GM23338 (cell line): Measurements from ENCODE around the gene AHDC1.
"Not testable (repeated sequence)": the region's sequence is repeated elsewhere in the genome, so short reads cannot be mapped to it uniquely, and the experiment has no call there.

Experiments
- CREB1 ChIP-seq: fragments of 250-450 bp; sonication (Bioruptor Pico); IDR thresholded peaks from 2 replicates; pipeline ENCODE4 v1.5.0; 2020; ENCODE audit warnings: low read depth, mild to moderate bottlenecking, moderate library complexity
- EZH2 ChIP-seq: fragments of 200-600 bp; sonication (generic); IDR thresholded peaks from one replicate; pipeline ENCODE4 v1.8.0; 2017; ENCODE audit warnings: antibody characterized with exemption, mild to moderate bottlenecking, low read depth; ENCODE audit not compliant: unreplicated experiment
- EZH2phosphoT487 ChIP-seq: fragments of 200-600 bp; sonication (generic); IDR thresholded peaks from one replicate; pipeline ENCODE4 v1.8.1; 2018; ENCODE audit warnings: antibody characterized with exemption; ENCODE audit not compliant: unreplicated experiment
- JUNB ChIP-seq: IDR thresholded peaks from one replicate; pipeline ENCODE4 v1.6.1; 2016; ENCODE audit warnings: antibody characterized with exemption; ENCODE audit not compliant: unreplicated experiment
- POLR2AphosphoS5 ChIP-seq: IDR thresholded peaks from 2 replicates; pipeline ENCODE4 v1.6.1; 2016; ENCODE audit warnings: antibody characterized with exemption, low read depth
- ZNF114 ChIP-seq: fragments of 250-450 bp; sonication (Bioruptor Pico); IDR thresholded peaks from 2 replicates; pipeline ENCODE4 v1.5.0; 2020; ENCODE audit warnings: mild to moderate bottlenecking, moderate library complexity
- ZNF331 ChIP-seq: fragments of 250-450 bp; sonication (Bioruptor Pico); IDR thresholded peaks from 2 replicates; pipeline ENCODE4 v1.5.0; 2020; ENCODE audit warnings: low read depth, mild to moderate bottlenecking, moderate library complexity
- TF ChIP-seq, protein P1 (sequence below), 2 experiments: fragments of 200-600 bp in 1 of 2; sonication (generic) in 1 of 2; conservative IDR thresholded peaks; 2 replicates each; pipeline versions ENCODE4 v1.5.1 to v1.6.1; 2016 to 2017; ENCODE audit warnings: antibody characterized with exemption in 2 of 2, low read depth in 2 of 2, mild to moderate bottlenecking in 2 of 2, moderate library complexity in 1 of 2
- TF ChIP-seq, protein P2 (sequence below): IDR thresholded peaks from 2 replicates; pipeline ENCODE4 v1.6.1; 2016; ENCODE audit warnings: antibody characterized with exemption
- TF ChIP-seq, protein P3 (sequence below): IDR thresholded peaks from one replicate; pipeline ENCODE4 v1.6.1; 2018; ENCODE audit warnings: antibody characterized with exemption; ENCODE audit not compliant: unreplicated experiment

DNA sequence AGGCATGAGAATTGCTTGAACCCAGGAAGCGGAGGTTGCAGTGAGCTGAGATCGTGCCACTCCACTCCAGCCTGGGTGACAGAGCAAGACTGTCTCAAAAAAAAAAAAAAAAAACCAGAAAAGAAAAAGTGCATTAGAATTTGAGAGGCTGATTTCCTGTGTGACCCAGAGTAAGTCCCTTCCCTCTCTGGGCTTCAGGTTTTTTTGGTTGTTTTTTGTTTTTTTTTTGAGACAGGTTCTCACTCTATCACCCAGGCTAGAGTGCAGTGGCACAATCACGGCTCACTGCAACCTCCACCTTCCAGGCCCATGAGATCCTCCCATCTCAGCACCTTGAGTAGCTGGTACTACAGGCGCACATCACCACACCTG lies 65.7 kb downstream of the AHDC1 start:
- not testable (repeated sequence) for TF ChIP-seq POLR2AphosphoS5; CREB1 (CRISPR knock-in tag); ZNF114 (CRISPR knock-in tag); EZH2; JUNB; ZNF331 (CRISPR knock-in tag); EZH2phosphoT487
- TF ChIP-seq, protein P1, sequence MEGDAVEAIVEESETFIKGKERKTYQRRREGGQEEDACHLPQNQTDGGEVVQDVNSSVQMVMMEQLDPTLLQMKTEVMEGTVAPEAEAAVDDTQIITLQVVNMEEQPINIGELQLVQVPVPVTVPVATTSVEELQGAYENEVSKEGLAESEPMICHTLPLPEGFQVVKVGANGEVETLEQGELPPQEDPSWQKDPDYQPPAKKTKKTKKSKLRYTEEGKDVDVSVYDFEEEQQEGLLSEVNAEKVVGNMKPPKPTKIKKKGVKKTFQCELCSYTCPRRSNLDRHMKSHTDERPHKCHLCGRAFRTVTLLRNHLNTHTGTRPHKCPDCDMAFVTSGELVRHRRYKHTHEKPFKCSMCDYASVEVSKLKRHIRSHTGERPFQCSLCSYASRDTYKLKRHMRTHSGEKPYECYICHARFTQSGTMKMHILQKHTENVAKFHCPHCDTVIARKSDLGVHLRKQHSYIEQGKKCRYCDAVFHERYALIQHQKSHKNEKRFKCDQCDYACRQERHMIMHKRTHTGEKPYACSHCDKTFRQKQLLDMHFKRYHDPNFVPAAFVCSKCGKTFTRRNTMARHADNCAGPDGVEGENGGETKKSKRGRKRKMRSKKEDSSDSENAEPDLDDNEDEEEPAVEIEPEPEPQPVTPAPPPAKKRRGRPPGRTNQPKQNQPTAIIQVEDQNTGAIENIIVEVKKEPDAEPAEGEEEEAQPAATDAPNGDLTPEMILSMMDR (conservative IDR thresholded peaks at IDR 0.05; ENCODE audit: low read depth in 2 of 2), result not testable (repeated sequence)
- TF ChIP-seq, protein P2, sequence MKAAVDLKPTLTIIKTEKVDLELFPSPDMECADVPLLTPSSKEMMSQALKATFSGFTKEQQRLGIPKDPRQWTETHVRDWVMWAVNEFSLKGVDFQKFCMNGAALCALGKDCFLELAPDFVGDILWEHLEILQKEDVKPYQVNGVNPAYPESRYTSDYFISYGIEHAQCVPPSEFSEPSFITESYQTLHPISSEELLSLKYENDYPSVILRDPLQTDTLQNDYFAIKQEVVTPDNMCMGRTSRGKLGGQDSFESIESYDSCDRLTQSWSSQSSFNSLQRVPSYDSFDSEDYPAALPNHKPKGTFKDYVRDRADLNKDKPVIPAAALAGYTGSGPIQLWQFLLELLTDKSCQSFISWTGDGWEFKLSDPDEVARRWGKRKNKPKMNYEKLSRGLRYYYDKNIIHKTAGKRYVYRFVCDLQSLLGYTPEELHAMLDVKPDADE, result not testable (repeated sequence)
- TF ChIP-seq, protein P3, sequence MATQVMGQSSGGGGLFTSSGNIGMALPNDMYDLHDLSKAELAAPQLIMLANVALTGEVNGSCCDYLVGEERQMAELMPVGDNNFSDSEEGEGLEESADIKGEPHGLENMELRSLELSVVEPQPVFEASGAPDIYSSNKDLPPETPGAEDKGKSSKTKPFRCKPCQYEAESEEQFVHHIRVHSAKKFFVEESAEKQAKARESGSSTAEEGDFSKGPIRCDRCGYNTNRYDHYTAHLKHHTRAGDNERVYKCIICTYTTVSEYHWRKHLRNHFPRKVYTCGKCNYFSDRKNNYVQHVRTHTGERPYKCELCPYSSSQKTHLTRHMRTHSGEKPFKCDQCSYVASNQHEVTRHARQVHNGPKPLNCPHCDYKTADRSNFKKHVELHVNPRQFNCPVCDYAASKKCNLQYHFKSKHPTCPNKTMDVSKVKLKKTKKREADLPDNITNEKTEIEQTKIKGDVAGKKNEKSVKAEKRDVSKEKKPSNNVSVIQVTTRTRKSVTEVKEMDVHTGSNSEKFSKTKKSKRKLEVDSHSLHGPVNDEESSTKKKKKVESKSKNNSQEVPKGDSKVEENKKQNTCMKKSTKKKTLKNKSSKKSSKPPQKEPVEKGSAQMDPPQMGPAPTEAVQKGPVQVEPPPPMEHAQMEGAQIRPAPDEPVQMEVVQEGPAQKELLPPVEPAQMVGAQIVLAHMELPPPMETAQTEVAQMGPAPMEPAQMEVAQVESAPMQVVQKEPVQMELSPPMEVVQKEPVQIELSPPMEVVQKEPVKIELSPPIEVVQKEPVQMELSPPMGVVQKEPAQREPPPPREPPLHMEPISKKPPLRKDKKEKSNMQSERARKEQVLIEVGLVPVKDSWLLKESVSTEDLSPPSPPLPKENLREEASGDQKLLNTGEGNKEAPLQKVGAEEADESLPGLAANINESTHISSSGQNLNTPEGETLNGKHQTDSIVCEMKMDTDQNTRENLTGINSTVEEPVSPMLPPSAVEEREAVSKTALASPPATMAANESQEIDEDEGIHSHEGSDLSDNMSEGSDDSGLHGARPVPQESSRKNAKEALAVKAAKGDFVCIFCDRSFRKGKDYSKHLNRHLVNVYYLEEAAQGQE, result not testable (repeated sequence)
